GM18861 (cell line): Measurements from ENCODE around the gene DIAPH2.
A peak's percentile ranks its signal among the peaks of the same experiment; 100 is the strongest.

Source experiments
- ATAC-seq: cut with Tn5 transposase; IDR thresholded peaks from one replicate; pipeline ENCODE4 v1.9.1; 2021; ENCODE audit not compliant: unreplicated experiment

Gene DIAPH2

GRCh38 chrX:97446298-97446882, 761.7 kb downstream of the DIAPH2 start:
- ATAC-seq = no peak

- ATAC-seq = no peak
Observed at GRCh38 chrX:97447306-97447705, 762.7 kb downstream of the DIAPH2 start.

- no peak for ATAC-seq
Observed at GRCh38 chrX:97452283-97452682, 767.6 kb downstream of the DIAPH2 start.

DNA sequence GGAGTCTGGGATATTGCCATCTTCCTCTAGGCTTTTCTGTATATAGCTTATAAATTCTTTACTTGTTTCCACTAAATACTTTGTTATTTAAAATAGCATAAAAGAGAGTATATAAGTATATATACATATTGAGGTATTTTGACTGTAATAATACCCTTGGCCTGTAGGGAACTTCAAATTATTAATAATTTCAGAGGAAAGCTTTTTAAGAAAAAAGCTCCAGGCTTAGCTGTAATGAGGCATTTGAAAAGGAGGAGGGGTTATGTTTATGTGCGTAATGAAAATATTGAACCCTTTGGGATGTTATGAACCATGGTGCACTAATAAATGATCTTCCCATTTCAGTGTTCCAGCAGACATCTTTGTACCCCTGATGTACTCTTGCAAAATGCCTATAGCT, 777.1 kb downstream of the DIAPH2 start:
- ATAC-seq = no peak

DNA sequence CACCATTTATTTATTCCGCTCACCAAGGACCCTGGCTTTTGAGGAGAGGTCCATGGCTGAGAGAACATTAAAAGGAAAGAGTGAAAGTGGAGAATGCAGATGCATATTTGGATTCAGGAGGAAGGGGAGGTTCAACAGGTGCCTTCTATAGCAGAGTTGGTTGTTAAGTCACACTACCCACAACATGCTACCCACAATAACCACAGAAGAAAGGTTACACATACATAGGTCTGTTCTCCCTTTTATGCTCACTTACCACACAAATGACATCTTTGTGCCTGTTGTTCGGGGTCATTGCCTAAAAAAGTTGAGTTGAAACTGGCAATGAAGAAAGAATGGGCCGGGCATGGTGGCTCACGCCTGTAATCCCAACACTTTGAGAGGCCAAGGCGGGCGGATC, 786.4 kb downstream of the DIAPH2 start:
- ATAC-seq = no peak

DNA sequence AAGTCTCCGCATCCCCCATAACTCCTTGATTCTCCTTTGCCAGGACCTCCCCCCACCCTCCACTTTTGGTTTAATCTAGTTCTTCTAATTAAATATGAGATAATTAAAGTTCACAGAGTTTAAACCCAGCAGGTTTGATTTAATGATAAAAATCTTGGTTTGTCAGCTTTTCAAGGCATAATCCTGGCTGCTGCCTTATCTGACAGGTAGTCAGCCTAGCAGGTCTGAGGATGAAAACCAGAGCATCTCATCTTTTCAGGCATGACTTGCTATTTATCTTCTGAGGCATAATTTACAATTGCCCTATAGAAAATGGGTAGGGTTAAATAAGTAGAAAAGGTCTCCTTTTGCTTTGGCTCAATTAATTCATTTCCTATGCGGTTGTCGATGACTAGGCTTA, 790.3 kb downstream of the DIAPH2 start:
- no peak for ATAC-seq

GRCh38 chrX:97479106-97479890, 794.7 kb downstream of the DIAPH2 start:
- no peak for ATAC-seq

- ATAC-seq = no peak
Observed at GRCh38 chrX:97481228-97481627, 796.6 kb downstream of the DIAPH2 start.

- no peak for ATAC-seq
Observed at GRCh38 chrX:97482666-97483300, 798.1 kb downstream of the DIAPH2 start.

GRCh38 chrX:97490656-97491055, 806.0 kb downstream of the DIAPH2 start:
- no peak for ATAC-seq

- peak; percentile 92 for ATAC-seq
Observed at GRCh38 chrX:97494756-97495372, 810.2 kb downstream of the DIAPH2 start.

DNA sequence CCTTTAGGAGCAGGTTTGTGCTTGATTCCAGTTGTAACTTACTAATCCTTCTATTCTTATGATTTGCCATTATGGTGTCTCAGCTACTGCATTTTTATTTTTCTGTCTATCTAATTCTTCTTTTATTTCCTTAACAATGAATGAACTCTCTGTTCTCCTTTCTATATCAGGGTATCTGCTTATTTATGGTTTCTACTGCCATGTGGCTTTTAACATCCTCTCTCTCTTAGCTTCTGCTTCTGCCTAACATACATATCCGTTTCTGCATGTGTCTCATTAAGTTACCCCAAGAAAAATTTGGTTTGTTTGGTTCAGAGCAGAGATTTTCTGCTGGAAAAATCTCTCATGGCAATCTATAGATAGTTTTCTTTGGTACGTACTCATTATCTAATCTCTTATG, 813.5 kb downstream of the DIAPH2 start:
- ATAC-seq = no peak

- ATAC-seq = no peak
Observed at GRCh38 chrX:97504431-97504830, 819.8 kb downstream of the DIAPH2 start.

- ATAC-seq = no peak
Observed at GRCh38 chrX:97517763-97518162, 833.1 kb downstream of the DIAPH2 start.

GRCh38 chrX:97522307-97522706, 837.7 kb downstream of the DIAPH2 start:
- ATAC-seq = no peak

DNA sequence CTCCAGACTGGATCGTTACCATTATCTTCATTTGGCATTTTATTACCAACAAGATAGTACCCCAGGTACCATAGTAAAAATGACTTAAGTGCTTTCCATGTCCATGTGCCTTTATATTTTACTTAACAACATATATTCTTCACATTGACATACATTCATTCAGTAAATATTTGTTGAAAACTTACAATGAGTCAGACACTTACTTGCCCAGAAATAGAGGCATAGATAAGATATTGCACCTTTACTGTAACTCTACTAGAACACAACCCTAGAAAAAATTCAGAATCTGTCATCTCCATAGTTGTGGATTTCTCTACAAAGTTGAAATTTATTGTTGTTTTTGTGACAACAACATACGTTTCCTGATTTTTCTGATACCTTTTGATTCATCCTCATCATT, 839.7 kb downstream of the DIAPH2 start:
- no peak for ATAC-seq

GRCh38 chrX:97524997-97525396, 840.4 kb downstream of the DIAPH2 start:
- ATAC-seq = no peak

DNA sequence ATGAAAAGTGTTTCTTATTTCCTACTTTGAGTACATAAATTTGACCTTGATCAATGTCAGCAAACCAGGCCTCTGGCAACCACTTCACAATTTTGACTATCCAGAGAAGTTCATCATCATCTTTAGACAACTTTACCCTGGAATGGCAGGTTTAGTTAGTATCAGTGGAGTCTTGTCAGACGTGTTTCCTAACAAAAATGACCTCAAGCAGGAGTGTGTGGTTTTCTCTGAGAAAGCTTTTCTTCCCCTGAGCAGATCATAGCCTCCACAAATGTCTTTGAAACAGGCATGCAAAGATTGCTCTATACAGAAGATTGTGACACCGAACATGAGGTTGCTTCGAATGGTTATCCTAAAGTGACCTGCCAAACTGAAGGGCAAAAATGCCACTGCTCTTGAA, 841.3 kb downstream of the DIAPH2 start:
- no peak for ATAC-seq

GRCh38 chrX:97527725-97528124, 843.1 kb downstream of the DIAPH2 start:
- ATAC-seq = no peak

- no peak for ATAC-seq
Observed at GRCh38 chrX:97529536-97530200, 845.0 kb downstream of the DIAPH2 start.

GRCh38 chrX:97531825-97532224, 847.2 kb downstream of the DIAPH2 start:
- no peak for ATAC-seq
